ENCODE measurements around the gene TFDP2. TPM values are rescaled to one million over a fixed set of nuclear protein-coding genes. Genes with fewer than 3 reads are reported as not detected.
"Not testable (repeated sequence)": the region's sequence is repeated elsewhere in the genome, so short reads cannot be mapped to it uniquely, and the experiment has no call there.

The TFDP2 gene
- total RNA-seq, 2 experiments from 2014 or later = 23.5 to 29.4 TPM

DNA sequence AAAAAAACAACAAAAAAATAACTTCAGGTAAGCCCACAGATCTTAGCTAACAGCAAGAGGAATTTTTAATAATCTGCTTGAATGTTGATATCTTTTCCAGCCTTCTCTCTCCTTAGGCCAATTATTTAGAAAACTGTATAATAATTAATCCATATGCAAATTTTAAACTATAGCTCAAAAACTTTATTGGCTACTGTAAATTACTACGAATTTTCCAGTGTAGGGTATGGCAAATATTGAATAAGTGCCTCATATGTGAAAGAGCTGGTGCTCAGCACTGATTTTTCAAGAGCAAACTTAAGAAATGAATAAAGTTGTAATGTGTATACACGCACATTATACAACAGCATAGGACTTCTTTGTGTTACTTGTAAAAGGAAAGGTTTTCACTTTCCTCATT lies 123.0 kb downstream of the TFDP2 start:
- H3K4me3 Mint-ChIP-seq = no peak overlapping the region

DNA sequence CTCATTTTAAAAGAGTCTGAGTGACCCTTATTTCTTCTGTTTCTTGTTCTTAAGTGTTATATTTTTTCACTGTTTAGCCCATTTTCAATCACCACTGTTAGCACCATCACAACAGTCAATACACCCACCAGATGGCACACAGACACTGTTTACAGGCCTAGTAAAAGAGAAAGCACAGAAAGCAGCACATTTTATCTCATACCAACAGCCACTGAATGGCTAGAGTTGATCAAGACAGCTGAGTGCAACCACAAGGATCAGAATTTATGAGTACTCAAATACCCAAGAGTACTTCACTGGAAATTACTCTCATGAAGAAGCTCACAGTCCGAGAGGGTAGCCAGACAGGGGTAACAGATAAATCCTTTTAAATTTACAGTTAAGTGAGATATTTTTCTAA lies 127.0 kb downstream of the TFDP2 start:
- H3K9me3 Mint-ChIP-seq = no peaks in the 10 kb centered on the region
- ChIA-PET POLR2A (no interaction called here), CTCF (interaction anchor here (0.6 kb wide), 1 partner anchor 122 kb away, joined by 3 read pairs; no protein-coding TSS in a partner anchor)
- peak; percentile 25 for DNase-seq
- H3K4me1 Mint-ChIP-seq = peaks cover 31% of the 10 kb centered on the region
- no peaks in the 10 kb centered on the region for H3K36me3 Mint-ChIP-seq (ENCODE audit: low read depth)
- H3K27me3 Mint-ChIP-seq = no peaks in the 10 kb centered on the region
- H3K27ac Mint-ChIP-seq = no peak overlapping the region
- no peak overlapping the region for H3K4me3 Mint-ChIP-seq

More for the DNA sequence above, 123.0 kb downstream of the TFDP2 start:
- Mint-ChIP-seq H3K36me3 (ENCODE audit: low read depth) (no peaks in the 10 kb centered on the region), H3K9me3 (no peaks in the 10 kb centered on the region), H3K27ac (no peak overlapping the region), H3K27me3 (no peaks in the 10 kb centered on the region), H3K4me1 (peaks cover 24% of the 10 kb centered on the region)
- no peak for DNase-seq
- ChIA-PET CTCF (no interaction called here), POLR2A (interaction anchor here (0.6 kb wide), 1 partner anchor 12 kb away, joined by 4 read pairs; no protein-coding TSS in a partner anchor)

DNA sequence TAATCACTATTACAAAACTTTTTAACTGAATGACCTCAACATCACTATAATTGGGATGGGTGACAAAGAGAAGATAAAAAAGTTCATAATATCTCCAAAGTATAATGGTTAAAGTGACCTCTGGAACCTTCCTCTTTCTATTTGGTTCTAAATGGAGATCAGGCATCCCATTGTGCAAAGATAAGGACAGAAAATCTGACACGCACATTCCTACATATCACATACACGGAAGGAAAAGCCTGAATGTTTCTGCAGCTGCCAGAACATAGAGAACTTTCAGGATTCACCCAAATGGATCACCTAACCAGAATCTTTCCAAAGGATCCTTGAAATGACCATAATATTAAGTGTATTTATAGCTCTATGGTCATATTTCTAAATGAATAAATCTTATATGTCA lies 128.2 kb downstream of the TFDP2 start:
- H3K4me1 Mint-ChIP-seq = peaks cover 25% of the 10 kb centered on the region
- no peak overlapping the region for H3K4me3 Mint-ChIP-seq
- H3K27ac Mint-ChIP-seq = no peak overlapping the region
- POLR2A ChIA-PET = no interaction called here
- H3K36me3 Mint-ChIP-seq (ENCODE audit: low read depth) = no peaks in the 10 kb centered on the region
- DNase-seq = no peak
- H3K9me3 Mint-ChIP-seq = no peaks in the 10 kb centered on the region
- no peaks in the 10 kb centered on the region for H3K27me3 Mint-ChIP-seq
- CTCF ChIA-PET = interaction anchor here (0.6 kb wide), 1 partner anchor 105 kb away, joined by 4 read pairs; no protein-coding TSS in a partner anchor

DNA sequence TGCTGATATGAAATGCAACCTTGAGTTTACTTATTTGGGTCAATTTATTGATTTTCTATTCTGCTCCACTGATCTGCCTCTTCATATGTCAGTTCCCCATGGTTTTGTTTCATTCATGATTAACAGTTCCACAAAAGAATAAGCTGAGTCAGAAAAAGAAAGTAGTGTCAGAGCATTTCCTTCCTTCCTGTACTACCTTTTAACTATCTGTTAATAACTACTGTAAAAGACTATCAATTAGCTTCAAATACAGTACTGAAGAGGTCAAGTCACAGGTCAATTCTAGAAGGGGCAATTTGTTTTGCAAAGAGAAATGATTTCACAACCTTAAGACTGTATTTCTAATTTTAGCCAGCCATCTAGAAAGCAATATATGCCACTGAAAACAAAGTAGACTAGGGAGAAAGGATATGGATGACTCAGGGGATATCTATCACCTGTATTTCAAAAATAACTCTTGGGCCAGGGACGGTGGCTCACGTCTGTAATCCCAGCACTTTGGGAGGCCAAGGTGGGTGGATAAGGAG lies 129.5 kb downstream of the TFDP2 start:
- H3K4me1 Mint-ChIP-seq = peaks cover 25% of the 10 kb centered on the region
- CTCF ChIA-PET = interaction anchor here (0.6 kb wide), 1 partner anchor 22 kb away, joined by 3 read pairs; no protein-coding TSS in a partner anchor
- POLR2A ChIA-PET = interaction anchor here (0.6 kb wide), 1 partner anchor 427 kb away, joined by 3 read pairs; no protein-coding TSS in a partner anchor
- H3K4me3 Mint-ChIP-seq = no peak overlapping the region
- H3K36me3 Mint-ChIP-seq (ENCODE audit: low read depth) = no peaks in the 10 kb centered on the region
- no peaks in the 10 kb centered on the region for H3K27me3 Mint-ChIP-seq
- no peaks in the 10 kb centered on the region for H3K9me3 Mint-ChIP-seq
- H3K27ac Mint-ChIP-seq = no peak overlapping the region
- DNase-seq = no peak

DNA sequence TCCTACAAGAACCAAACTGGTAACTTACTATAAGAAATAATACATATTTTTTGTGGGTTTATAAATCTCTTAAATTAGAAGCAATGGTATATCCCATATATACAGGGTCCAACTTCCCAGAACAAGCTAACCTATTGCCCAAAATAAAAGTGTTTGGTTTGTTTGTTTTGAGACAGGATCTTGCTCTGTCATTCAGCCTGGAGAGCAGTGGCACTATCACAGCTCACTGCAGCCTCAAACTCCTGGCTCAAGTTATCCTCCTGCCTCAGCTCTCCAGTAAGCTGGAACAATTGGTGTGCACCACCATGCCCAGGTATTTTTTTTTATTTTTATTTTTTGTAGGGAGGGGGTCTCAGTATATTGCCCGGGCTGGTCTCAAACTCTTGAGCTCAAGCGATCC lies 135.4 kb downstream of the TFDP2 start:
- POLR2A ChIA-PET = interaction anchor here (0.6 kb wide), 1 partner anchor 13 kb away, joined by 4 read pairs; no protein-coding TSS in a partner anchor
- H3K4me1 Mint-ChIP-seq = no peaks in the 10 kb centered on the region

DNA sequence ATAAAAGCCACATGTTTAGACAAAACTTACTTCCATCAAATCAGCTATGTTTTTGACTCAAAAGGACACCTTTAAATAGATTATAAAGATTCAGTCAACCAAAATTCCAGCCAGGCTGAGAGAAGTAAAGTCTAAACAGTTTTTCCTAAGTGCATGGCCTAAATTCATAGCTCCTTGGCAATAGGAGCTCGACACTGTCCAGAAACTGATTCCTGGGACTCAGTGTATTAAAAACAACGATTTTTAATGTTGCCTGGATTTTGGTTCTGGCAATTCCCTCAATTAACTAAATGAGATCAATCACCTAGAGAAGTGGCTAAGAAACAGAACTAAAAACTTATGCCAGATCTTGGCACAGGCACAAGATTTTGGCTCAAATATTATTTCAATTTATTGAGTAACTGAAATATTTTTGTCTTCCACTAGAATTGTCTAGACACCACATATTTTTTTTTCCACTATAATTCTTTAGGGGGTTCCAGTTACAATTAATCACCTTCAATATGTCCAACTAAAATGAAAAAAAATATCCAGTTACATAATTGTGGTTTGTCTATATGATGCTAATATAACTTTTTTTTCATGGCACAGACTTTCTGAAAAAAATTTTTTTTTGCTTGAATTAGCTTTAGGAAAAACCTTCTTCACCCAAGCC lies 135.9 kb downstream of the TFDP2 start:
- CTCF ChIA-PET = interaction anchor here (0.9 to 1.0 kb wide), 2 partner anchors 12 to 42 kb away, joined by 3 to 4 read pairs; no protein-coding TSS in a partner anchor
- no peaks in the 10 kb centered on the region for H3K4me1 Mint-ChIP-seq
- DNase-seq = no peak
- no peaks in the 10 kb centered on the region for H3K9me3 Mint-ChIP-seq
- H3K27me3 Mint-ChIP-seq = no peaks in the 10 kb centered on the region
- no peaks in the 10 kb centered on the region for H3K36me3 Mint-ChIP-seq (ENCODE audit: low read depth)
- H3K4me3 Mint-ChIP-seq = no peak overlapping the region
- no peak overlapping the region for H3K27ac Mint-ChIP-seq
- POLR2A ChIA-PET = interaction anchor here (0.6 to 0.8 kb wide), 2 partner anchors 13 to 184 kb away, joined by 3 to 4 read pairs; no protein-coding TSS in a partner anchor

More for the DNA sequence above, 135.4 kb downstream of the TFDP2 start:
- Mint-ChIP-seq H3K27ac (no peak overlapping the region), H3K27me3 (no peaks in the 10 kb centered on the region), H3K9me3 (no peaks in the 10 kb centered on the region), H3K4me3 (no peak overlapping the region), H3K36me3 (ENCODE audit: low read depth) (no peaks in the 10 kb centered on the region)
- DNase-seq = no peak
- CTCF ChIA-PET = interaction anchor here (0.9 to 1.0 kb wide), 2 partner anchors 13 to 42 kb away, joined by 3 to 4 read pairs; no protein-coding TSS in a partner anchor

DNA sequence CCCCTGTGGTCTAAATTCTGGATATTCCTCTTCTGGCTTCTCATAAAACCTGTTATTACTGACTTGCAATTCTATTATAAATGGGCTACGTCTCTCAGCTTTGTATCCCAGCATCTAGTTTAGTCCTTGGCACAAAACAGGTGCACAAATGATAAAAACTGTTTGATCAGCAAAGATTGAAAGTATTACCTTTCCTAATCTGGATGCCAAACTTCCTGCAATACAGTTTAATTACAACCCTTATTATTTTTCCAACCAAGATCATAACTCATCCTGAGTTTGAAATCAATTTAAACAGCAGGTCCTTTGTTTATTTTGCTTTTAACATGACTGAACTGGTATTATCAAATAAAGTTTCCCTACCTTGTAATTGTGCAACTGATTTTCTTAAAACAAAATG lies 140.3 kb downstream of the TFDP2 start:
- CTCF ChIA-PET = no interaction called here
- POLR2A ChIA-PET = no interaction called here
- Mint-ChIP-seq H3K4me1 (no peaks in the 10 kb centered on the region), H3K36me3 (ENCODE audit: low read depth) (no peaks in the 10 kb centered on the region), H3K4me3 (no peak overlapping the region), H3K9me3 (no peaks in the 10 kb centered on the region), H3K27me3 (no peaks in the 10 kb centered on the region), H3K27ac (no peak overlapping the region)
- DNase-seq = no peak

DNA sequence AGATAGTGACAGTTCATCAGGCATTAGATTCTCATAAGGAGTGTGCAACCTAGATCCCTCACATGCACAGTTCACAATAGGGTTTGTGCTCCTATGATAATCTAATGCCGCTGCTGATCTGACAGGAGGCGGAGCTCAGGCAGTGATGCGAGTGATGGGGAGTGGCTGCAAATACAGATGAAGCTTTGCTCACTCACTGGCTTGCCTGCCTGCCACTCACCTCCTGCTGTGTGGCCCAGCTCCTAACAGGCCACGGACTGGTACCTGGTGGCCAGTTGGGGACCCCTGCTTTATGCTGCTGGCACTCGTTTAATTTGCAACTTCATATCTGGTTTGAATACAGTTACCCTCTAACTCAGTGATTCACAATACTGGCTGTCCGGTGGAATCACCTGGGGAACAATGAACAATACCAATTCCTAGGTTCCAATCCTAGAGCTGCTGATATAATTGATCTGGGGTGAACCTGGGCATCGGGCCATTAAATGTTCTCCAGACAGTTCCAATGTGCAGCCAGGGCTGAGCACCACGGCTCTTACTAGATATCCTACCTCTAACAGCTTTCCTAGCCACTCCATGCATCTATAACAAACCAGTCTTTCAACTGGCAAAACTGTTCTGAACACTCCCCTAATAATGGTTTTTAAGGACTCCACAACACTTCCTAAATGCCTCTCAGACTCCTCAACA lies 141.5 kb downstream of the TFDP2 start:
- Mint-ChIP-seq H3K9me3 (no peaks in the 10 kb centered on the region), H3K27ac (no peak overlapping the region), H3K4me1 (no peaks in the 10 kb centered on the region), H3K36me3 (ENCODE audit: low read depth) (no peaks in the 10 kb centered on the region), H3K4me3 (no peak overlapping the region), H3K27me3 (no peaks in the 10 kb centered on the region)
- CTCF ChIA-PET = no interaction called here
- POLR2A ChIA-PET = no interaction called here
- DNase-seq = no peak

DNA sequence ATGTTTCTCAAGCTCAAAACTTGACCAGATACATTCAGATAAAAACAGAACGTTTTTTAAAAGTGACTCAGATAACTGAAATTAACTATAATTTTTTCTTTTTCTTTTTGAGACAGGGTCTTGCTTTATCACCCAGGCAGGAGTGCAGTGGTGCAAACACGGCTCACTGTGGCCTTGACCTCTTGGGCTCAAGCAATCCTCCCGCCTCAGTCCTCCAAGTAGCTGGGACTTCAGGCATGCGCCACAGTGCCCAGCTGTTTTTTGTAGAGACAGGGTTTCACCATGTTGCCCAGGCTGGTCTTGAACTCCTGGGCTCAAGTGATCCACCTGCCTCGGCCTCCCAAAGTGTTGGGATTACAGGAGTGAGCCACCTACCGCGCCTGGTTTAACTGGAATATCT lies 144.4 kb downstream of the TFDP2 start:
- H3K9me3 Mint-ChIP-seq, CTCF ChIA-PET, DNase-seq: not testable (repeated sequence)

DNA sequence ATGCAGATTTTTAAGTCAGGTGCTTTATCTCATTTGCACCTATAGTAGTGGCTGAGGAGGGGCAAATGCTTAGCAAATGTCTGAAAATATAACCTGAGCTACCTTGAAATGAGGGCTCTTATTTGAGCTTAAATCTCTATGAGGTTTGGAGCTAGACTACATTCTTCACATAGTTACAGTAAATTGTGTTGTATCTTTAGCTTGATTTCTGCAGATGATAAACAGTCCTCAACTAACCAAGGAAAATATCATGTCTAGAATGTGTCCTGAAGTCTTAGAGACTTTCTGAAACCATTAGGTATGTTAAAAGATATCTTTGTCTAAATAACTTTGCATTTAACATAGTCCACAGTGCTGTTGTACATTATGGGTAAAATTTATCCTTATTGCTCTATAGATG lies 145.3 kb downstream of the TFDP2 start:
- POLR2A ChIA-PET = no interaction called here
- Mint-ChIP-seq H3K27me3 (no peaks in the 10 kb centered on the region), H3K4me1 (no peaks in the 10 kb centered on the region), H3K4me3 (no peak overlapping the region), H3K9me3 (no peaks in the 10 kb centered on the region), H3K36me3 (ENCODE audit: low read depth) (no peaks in the 10 kb centered on the region), H3K27ac (no peak overlapping the region)
- CTCF ChIA-PET = interaction anchor here (0.5 kb wide), 1 partner anchor 223 kb away, joined by 4 read pairs; no protein-coding TSS in a partner anchor
- DNase-seq = no peak

More for the DNA sequence above, 144.4 kb downstream of the TFDP2 start:
- H3K36me3 Mint-ChIP-seq (ENCODE audit: low read depth); H3K27me3 Mint-ChIP-seq; H3K4me1 Mint-ChIP-seq; POLR2A ChIA-PET; H3K27ac Mint-ChIP-seq; H3K4me3 Mint-ChIP-seq: not testable (repeated sequence)

DNA sequence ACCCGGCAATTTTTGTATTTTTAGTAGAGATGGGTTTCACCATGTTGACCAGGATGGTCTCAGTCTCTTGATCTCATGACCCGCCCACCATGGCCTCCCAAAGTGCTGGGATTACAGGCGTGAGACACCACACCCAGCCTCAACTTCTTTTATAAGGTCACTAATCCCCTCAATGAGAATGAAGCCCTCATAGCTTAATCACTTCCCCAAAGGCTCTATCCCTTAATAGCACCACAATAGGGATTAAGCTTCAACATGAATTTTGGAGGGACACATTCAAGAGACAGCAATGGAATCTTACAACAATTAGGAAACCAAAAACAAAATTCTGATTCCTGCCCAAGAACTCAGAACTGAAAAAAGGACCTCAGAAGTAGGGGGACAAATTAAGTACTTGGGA lies 146.1 kb downstream of the TFDP2 start:
- no peak for DNase-seq
- no peaks in the 10 kb centered on the region for H3K4me1 Mint-ChIP-seq
- H3K9me3 Mint-ChIP-seq = no peaks in the 10 kb centered on the region
- ChIA-PET CTCF (no interaction called here), POLR2A (no interaction called here)
- no peak overlapping the region for H3K27ac Mint-ChIP-seq
- H3K36me3 Mint-ChIP-seq (ENCODE audit: low read depth) = no peaks in the 10 kb centered on the region
- H3K4me3 Mint-ChIP-seq = no peak overlapping the region
- no peaks in the 10 kb centered on the region for H3K27me3 Mint-ChIP-seq

DNA sequence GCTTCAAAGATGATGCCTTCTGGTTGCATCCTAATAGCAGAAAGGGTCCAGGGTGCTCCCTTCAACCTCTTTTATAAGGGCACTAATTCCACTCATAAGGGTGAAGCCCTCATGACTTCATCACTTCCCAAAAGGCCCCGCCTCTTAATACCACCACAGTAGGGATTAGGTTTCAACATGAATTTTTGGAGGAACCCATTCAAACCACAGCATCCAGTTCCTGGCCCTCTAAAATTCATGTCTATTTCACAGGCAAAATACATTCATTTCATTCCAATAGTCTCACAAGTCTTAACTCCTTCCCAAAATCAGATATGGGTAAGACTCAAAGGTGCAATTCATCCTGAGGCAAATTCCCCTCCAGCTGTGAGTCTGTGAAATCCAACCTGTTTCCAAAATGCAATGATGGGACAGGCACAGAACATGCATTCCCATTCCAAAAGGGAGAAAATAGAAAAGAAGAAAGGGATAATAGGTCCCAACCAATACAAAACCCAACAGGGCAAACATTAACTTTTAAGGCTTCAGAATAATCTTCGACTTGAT lies 148.9 kb downstream of the TFDP2 start:
- no peak for DNase-seq
- H3K9me3 Mint-ChIP-seq = no peaks in the 10 kb centered on the region
- no peaks in the 10 kb centered on the region for H3K4me1 Mint-ChIP-seq
- no peak overlapping the region for H3K4me3 Mint-ChIP-seq
- H3K36me3 Mint-ChIP-seq (ENCODE audit: low read depth) = no peaks in the 10 kb centered on the region
- no peaks in the 10 kb centered on the region for H3K27me3 Mint-ChIP-seq
- ChIA-PET CTCF (no interaction called here), POLR2A (no interaction called here)
- no peak overlapping the region for H3K27ac Mint-ChIP-seq

DNA sequence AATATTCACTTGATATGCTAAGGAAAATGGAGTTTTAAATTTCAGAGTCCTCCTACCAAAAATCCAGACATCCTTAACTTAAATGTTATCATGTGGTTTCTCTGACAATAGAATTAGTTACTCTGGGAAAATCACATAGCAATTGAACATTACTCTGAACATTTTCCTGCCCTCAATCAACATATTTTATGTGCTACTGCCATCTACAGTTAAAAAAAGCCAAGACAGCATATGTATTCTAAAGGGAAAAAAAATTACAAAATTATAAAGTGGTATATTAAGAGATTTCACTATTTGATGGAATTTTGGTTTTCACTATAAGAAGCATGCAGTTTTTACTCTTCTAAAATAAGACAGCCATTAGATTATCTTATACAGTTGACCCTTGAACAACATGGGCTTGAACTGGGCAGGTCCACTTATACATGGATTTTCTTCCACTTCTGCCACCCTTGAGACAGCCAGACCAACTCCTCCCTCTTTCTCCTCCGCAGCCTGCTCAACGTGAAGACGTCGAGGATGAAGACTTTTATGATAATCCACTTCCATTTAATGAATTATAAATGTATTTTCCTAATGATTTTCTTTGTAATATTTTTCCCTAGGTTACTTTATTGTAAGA lies 150.6 kb downstream of the TFDP2 start:
- no peaks in the 10 kb centered on the region for H3K27me3 Mint-ChIP-seq
- DNase-seq = no peak
- POLR2A ChIA-PET = no interaction called here
- no peaks in the 10 kb centered on the region for H3K4me1 Mint-ChIP-seq
- H3K4me3 Mint-ChIP-seq = no peak overlapping the region
- no peaks in the 10 kb centered on the region for H3K36me3 Mint-ChIP-seq (ENCODE audit: low read depth)
- no peaks in the 10 kb centered on the region for H3K9me3 Mint-ChIP-seq
- no peak overlapping the region for H3K27ac Mint-ChIP-seq
- CTCF ChIA-PET = no interaction called here
